GM03348 (cell line): ENCODE results near the gene RBMX2.

Source experiments
- DNase-seq: peaks from one replicate; pipeline ENCODE4 v3.0.0; 2012; ENCODE audit warnings: low spot score

RBMX2 gene

DNA sequence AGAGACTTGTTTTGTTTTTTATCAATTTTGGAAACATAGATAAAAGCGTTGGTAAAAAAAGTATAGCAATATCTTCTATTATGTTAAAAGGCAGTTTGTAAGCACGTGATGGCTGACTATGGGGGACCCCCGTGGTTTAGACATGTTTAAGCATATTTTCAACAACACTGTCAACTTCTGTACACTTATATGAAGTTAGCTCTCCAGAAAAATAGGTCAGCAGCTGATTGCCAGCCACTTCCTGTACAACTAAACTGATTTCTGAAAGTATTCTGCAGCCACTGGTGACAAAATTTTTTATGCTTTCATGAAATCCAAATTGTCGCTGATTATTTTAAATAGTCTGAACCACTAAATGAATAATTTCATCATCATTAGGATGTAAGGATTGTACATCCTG, 45.2 kb downstream of the RBMX2 start:
- no peak for DNase-seq
